GM18526 (cell line): ENCODE measurements around the gene P2RY11.
A peak's percentile ranks its signal among the peaks of the same experiment; 100 is the strongest.

ENCODE experiments used
- POLR2A ChIP-seq: IDR thresholded peaks from 3 replicates; pipeline ENCODE4 v1.6.1; 2011; ENCODE audit not compliant: insufficient read length; ENCODE audit errors: extremely low read depth

The P2RY11 gene

GRCh38 chr19:10105509-10106099, 5.9 kb upstream of the P2RY11 start:
- TF ChIP-seq POLR2A = no peak

- TF ChIP-seq POLR2A = peak; percentile 84
Measured at GRCh38 chr19:10106100-10106936, 5.2 kb upstream of the P2RY11 start, which contains the start of gene PPAN. Gene PPAN, plus strand, starts transcription at chr19:10106362. Its CDS starts 33 bp downstream, at chr19:10106395.

GRCh38 chr19:10107254-10107653, 4.2 kb upstream of the P2RY11 start:
- no peak for TF ChIP-seq POLR2A

GRCh38 chr19:10107817-10108367, 3.6 kb upstream of the P2RY11 start:
- no peak for TF ChIP-seq POLR2A

- TF ChIP-seq POLR2A = no peak
Measured at GRCh38 chr19:10109528-10109927, 2.0 kb upstream of the P2RY11 start.

- peak; percentile 19 for TF ChIP-seq POLR2A
Measured at GRCh38 chr19:10110076-10110971, 1.2 kb upstream of the P2RY11 start.

GRCh38 chr19:10110972-10111317, 548 bp upstream of the P2RY11 start:
- TF ChIP-seq POLR2A = no peak

- TF ChIP-seq POLR2A = peak; percentile 16
Measured at GRCh38 chr19:10112037-10112761, 706 bp downstream of the P2RY11 start.

GRCh38 chr19:10112895-10113591, 1.6 kb downstream of the P2RY11 start:
- peak; percentile 27 for TF ChIP-seq POLR2A

GRCh38 chr19:10113592-10113963, 2.1 kb downstream of the P2RY11 start:
- peak; percentile 18 for TF ChIP-seq POLR2A

GRCh38 chr19:10113964-10114650, 2.6 kb downstream of the P2RY11 start:
- peak; percentile 5 for TF ChIP-seq POLR2A

- no peak for TF ChIP-seq POLR2A
Measured at GRCh38 chr19:10114651-10115391, 3.3 kb downstream of the P2RY11 start.
